Measurements from ENCODE around the gene MBP. TPM values are rescaled to one million over a fixed set of nuclear protein-coding genes. Genes with fewer than 3 reads are reported as not detected.

MBP gene
- total and polyA plus RNA-seq, 2 of the 4 experiments (the other 2 are of a cell fraction) = 0.72 to 0.90 TPM

GRCh38 chr18:77145364-77145901 is 12.8 kb upstream of the MBP start (continued):
- TF ChIP-seq, protein P1, sequence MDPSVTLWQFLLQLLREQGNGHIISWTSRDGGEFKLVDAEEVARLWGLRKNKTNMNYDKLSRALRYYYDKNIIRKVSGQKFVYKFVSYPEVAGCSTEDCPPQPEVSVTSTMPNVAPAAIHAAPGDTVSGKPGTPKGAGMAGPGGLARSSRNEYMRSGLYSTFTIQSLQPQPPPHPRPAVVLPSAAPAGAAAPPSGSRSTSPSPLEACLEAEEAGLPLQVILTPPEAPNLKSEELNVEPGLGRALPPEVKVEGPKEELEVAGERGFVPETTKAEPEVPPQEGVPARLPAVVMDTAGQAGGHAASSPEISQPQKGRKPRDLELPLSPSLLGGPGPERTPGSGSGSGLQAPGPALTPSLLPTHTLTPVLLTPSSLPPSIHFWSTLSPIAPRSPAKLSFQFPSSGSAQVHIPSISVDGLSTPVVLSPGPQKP (IDR thresholded peaks at IDR 0.05; ENCODE audit: borderline replicate concordance, low read depth, low read length) = no peak
- no peak for TF ChIP-seq BHLHE40 (IDR thresholded peaks at IDR 0.05; ENCODE audit: low read depth, low read length)

- no TSS peak for BruUV-seq (replicated peaks)
- in situ Hi-C loops (cut with MboI; ENCODE audit: low sequenced_read_pairs) = no loop called here
- no peaks in the 10 kb centered on the region; the same call in 1 of the 2 replicates for H3K4me1 ChIP-seq (ENCODE audit: control insufficient read depth, insufficient read depth, low read length)
- no peak for TF ChIP-seq SMC3 (IDR thresholded peaks at IDR 0.05; ENCODE audit: low read depth, low read length)
- no peak for TF ChIP-seq MXI1 (IDR thresholded peaks at IDR 0.05; ENCODE audit: borderline replicate concordance, low read depth, low read length)
- TF ChIP-seq CEBPB (IDR thresholded peaks at IDR 0.05; ENCODE audit: low read depth, low read length) = no peak
- no peak for TF ChIP-seq FOS (IDR thresholded peaks at IDR 0.05; ENCODE audit: low read depth, low read length)
- no peak for TF ChIP-seq CHD1 (IDR thresholded peaks at IDR 0.05; ENCODE audit: low read depth, low read length)
- TF ChIP-seq, protein P1 (IDR thresholded peaks at IDR 0.05; ENCODE audit: borderline replicate concordance, low read depth, low read length) = no peak
- no peak for TF ChIP-seq RAD21 (IDR thresholded peaks at IDR 0.05; ENCODE audit: low read length)
- TF ChIP-seq MAZ (IDR thresholded peaks at IDR 0.05; ENCODE audit: borderline replicate concordance, low read depth, low read length) = no peak
- TF ChIP-seq NFE2L2 (IDR thresholded peaks at IDR 0.05; ENCODE audit: low read depth, low read length) = no peak
- no peak for TF ChIP-seq POLR2A (IDR thresholded peaks at IDR 0.05; ENCODE audit: low read depth, low read length)
- TF ChIP-seq MAFK (IDR thresholded peaks at IDR 0.05; ENCODE audit: low read depth, low read length) = no peak
- no peak for TF ChIP-seq RCOR1 (IDR thresholded peaks at IDR 0.05; ENCODE audit: insufficient replicate concordance, low read length)
- no peak for TF ChIP-seq RFX5 (IDR thresholded peaks at IDR 0.05; ENCODE audit: low read depth, low read length)
Measured at GRCh38 chr18:77144451-77145118, 12.0 kb upstream of the MBP start.

More at GRCh38 chr18:77144451-77145118, 12.0 kb upstream of the MBP start:
- no peaks in the 10 kb centered on the region for H3K36me3 ChIP-seq (ENCODE audit: control insufficient read depth, insufficient read depth, low read length)
- H3K9ac ChIP-seq (ENCODE audit: low read depth, low read length) = no peak overlapping the region
- DNase-seq (no peak), ATAC-seq (ENCODE audit: low read depth) (no peak)
- H3K4ac ChIP-seq (ENCODE audit: low read depth, low read length) = no peak overlapping the region
- no peaks in the 10 kb centered on the region for H3K9me1 ChIP-seq (ENCODE audit: insufficient read depth, low read length)
- H2BK120ac ChIP-seq (ENCODE audit: low read depth, low read length) = no peak overlapping the region
- dilution Hi-C loops (cut with HindIII; ENCODE audit: low sequenced_read_pairs, unreplicated experiment) (no loop called here), intact Hi-C loops (cut with micrococcal nuclease) (no loop called here)
- H3K79me1 ChIP-seq (ENCODE audit: low read depth in 1 of 2, low read length in 2 of 2) = no peaks in the 10 kb centered on the region
- H3K27me3 ChIP-seq (ENCODE audit: control insufficient read depth, insufficient read depth, low read length) = no peaks in the 10 kb centered on the region
- no peak overlapping the region for H4K5ac ChIP-seq (ENCODE audit: low read depth, low read length)
- WGBS, 2 experiments (ENCODE audit: extremely low coverage in 2 of 2, insufficient read length in 1 of 2) = 80% methylated on average over 2 of the region's 6 CpGs; no CpG with 5 or more reads in 1 of the 2 experiments
- peak overlapping the region; percentile 48 for H2AFZ ChIP-seq (replicated peaks; ENCODE audit: low read length, poor library complexity)
- H2AK9ac ChIP-seq (replicated peaks; ENCODE audit: low read depth, low read length, poor library complexity) = no peak overlapping the region
- H2BK20ac ChIP-seq (ENCODE audit: low read depth, low read length) = no peak overlapping the region
- H2BK5ac ChIP-seq (ENCODE audit: low read depth, low read length, poor library complexity, severe bottlenecking) = no peak overlapping the region
- no peak overlapping the region for H2AK5ac ChIP-seq (ENCODE audit: low read depth, low read length)
- no peak overlapping the region for H4K91ac ChIP-seq (ENCODE audit: insufficient read depth, low read depth, low read length)
- no peak overlapping the region for H3K4me3 ChIP-seq (ENCODE audit: insufficient read depth, low read depth, low read length)
- no peaks in the 10 kb centered on the region for H4K20me1 ChIP-seq (ENCODE audit: insufficient read depth, low read length)
- no peak overlapping the region for H2BK15ac ChIP-seq (ENCODE audit: low read depth, low read length)
- ChIA-PET CTCF (no interaction called here), POLR2A (ENCODE audit: unreplicated experiment) (no interaction called here)
- H3K56ac ChIP-seq (ENCODE audit: extremely low read depth, insufficient read depth, low read length) = no peak overlapping the region
- H3K4me2 ChIP-seq (ENCODE audit: low read depth, low read length) = no peak overlapping the region
- peaks cover 7% of the 10 kb centered on the region; the same call in 1 of the 2 replicates for H3K9me3 ChIP-seq (ENCODE audit: control insufficient read depth, insufficient read depth, low read length)
- no peak overlapping the region for H3K14ac ChIP-seq (replicated peaks; ENCODE audit: low read depth, low read length)
- no peak overlapping the region for H3K27ac ChIP-seq (ENCODE audit: insufficient read depth, low read length)
- no peak overlapping the region for H4K8ac ChIP-seq (ENCODE audit: low read depth in 2 of 2, low read length in 2 of 2)
- H3K18ac ChIP-seq (ENCODE audit: low read depth, low read length) = no peak overlapping the region
- no peak overlapping the region for H3K23ac ChIP-seq (ENCODE audit: low read depth, low read length)

All from IMR-90 (cell line).